Measurements from ENCODE around the gene DCDC2.
A peak's percentile ranks its signal among the peaks of the same experiment; 100 is the strongest.
"Not testable (repeated sequence)": the region's sequence is repeated elsewhere in the genome, so short reads cannot be mapped to it uniquely, and the experiment has no call there.

The DCDC2 gene

GRCh38 chr6:24357336-24358218 lies at the start of gene DCDC2:
TSS of gene DCDC2 (minus strand) at chr6:24358059. CDS start at chr6:24357750, 309 bp downstream.
- no peak within 1 kb of the TSS for H3K27ac ChIP-seq (ENCODE audit: low read depth, low read length)
- peaks cover 0 to 4% (median 0%) of the 10 kb centered on the region in 5 donors for H3K27me3 ChIP-seq (ENCODE audit: control insufficient read depth in 5 of 5, insufficient read depth in 4 of 5, low read length in 5 of 5)
- H3K9ac ChIP-seq (ENCODE audit: low read length in 5 of 5) = peak within 1 kb of the TSS in 1 of 5 donors; percentile 4
- peak within 1 kb of the TSS; percentile 23 to 53 (median 43) for H3K4me3 ChIP-seq (ENCODE audit: low read depth in 1 of 5, low read length in 5 of 5)
- no peaks in the 10 kb centered on the region for H3K36me3 ChIP-seq (ENCODE audit: control insufficient read depth in 5 of 5, insufficient read depth in 5 of 5, low read length in 5 of 5)
- peaks cover 2 to 24% (median 21%) of the 10 kb centered on the region in 5 donors for H3K4me1 ChIP-seq (ENCODE audit: control insufficient read depth in 5 of 5, insufficient read depth in 5 of 5, low read length in 5 of 5)
- H3K9me3 ChIP-seq (ENCODE audit: control insufficient read depth in 5 of 5, low read length in 5 of 5) = no peaks in the 10 kb centered on the region

GRCh38 chr6:24405262-24405661 lies 47.4 kb upstream of the DCDC2 start:
- Histone ChIP-seq H3K27ac (ENCODE audit: low read depth, low read length) (no peak overlapping the region), H3K9me3 (ENCODE audit: control insufficient read depth in 5 of 5, low read length in 5 of 5) (no peaks in the 10 kb centered on the region), H3K27me3 (ENCODE audit: control insufficient read depth in 5 of 5, insufficient read depth in 4 of 5, low read length in 5 of 5) (no peaks in the 10 kb centered on the region), H3K4me1 (ENCODE audit: control insufficient read depth in 5 of 5, insufficient read depth in 5 of 5, low read length in 5 of 5) (peaks cover 2 to 27% (median 25%) of the 10 kb centered on the region in 5 donors), H3K9ac (ENCODE audit: low read length in 5 of 5) (no peak overlapping the region), H3K36me3 (ENCODE audit: control insufficient read depth in 5 of 5, insufficient read depth in 5 of 5, low read length in 5 of 5) (peaks cover 6 to 24% (median 16%) of the 10 kb centered on the region in 5 donors), H3K4me3 (ENCODE audit: low read depth in 1 of 5, low read length in 5 of 5) (no peak overlapping the region)

GRCh38 chr6:24403501-24403824 lies 45.6 kb upstream of the DCDC2 start:
- Histone ChIP-seq H3K9ac (ENCODE audit: low read length in 5 of 5) (peak overlapping the region; percentile 85 to 99 (median 95)), H3K36me3 (ENCODE audit: control insufficient read depth in 5 of 5, insufficient read depth in 5 of 5, low read length in 5 of 5) (peaks cover 0 to 15% (median 9%) of the 10 kb centered on the region in 5 donors), H3K9me3 (ENCODE audit: control insufficient read depth in 5 of 5, low read length in 5 of 5) (no peaks in the 10 kb centered on the region), H3K4me1 (ENCODE audit: control insufficient read depth in 5 of 5, insufficient read depth in 5 of 5, low read length in 5 of 5) (peaks cover 2 to 27% (median 25%) of the 10 kb centered on the region in 5 donors), H3K4me3 (ENCODE audit: low read depth in 1 of 5, low read length in 5 of 5) (peak overlapping the region; percentile 85 to 99 (median 96)), H3K27me3 (ENCODE audit: control insufficient read depth in 5 of 5, insufficient read depth in 4 of 5, low read length in 5 of 5) (peaks cover 0 to 7% (median 0%) of the 10 kb centered on the region in 5 donors), H3K27ac (ENCODE audit: low read depth, low read length) (peak overlapping the region; percentile 55)

GRCh38 chr6:24402697-24403500 lies 45.0 kb upstream of the DCDC2 start, which contains the start of gene MRS2:
TSS of gene MRS2 (plus strand) at chr6:24402936. CDS start at chr6:24403047, 111 bp downstream.
- Histone ChIP-seq H3K9ac (ENCODE audit: low read length in 5 of 5) (peak within 1 kb of the TSS; percentile 85 to 99 (median 95)), H3K27me3 (ENCODE audit: control insufficient read depth in 5 of 5, insufficient read depth in 4 of 5, low read length in 5 of 5) (peaks cover 0 to 7% (median 0%) of the 10 kb centered on the region in 5 donors), H3K4me1 (ENCODE audit: control insufficient read depth in 5 of 5, insufficient read depth in 5 of 5, low read length in 5 of 5) (peaks cover 2 to 27% (median 25%) of the 10 kb centered on the region in 5 donors), H3K9me3 (ENCODE audit: control insufficient read depth in 5 of 5, low read length in 5 of 5) (no peaks in the 10 kb centered on the region), H3K4me3 (ENCODE audit: low read depth in 1 of 5, low read length in 5 of 5) (peak within 1 kb of the TSS; percentile 87 to 99 (median 96)), H3K36me3 (ENCODE audit: control insufficient read depth in 5 of 5, insufficient read depth in 5 of 5, low read length in 5 of 5) (peaks cover 0 to 12% (median 7%) of the 10 kb centered on the region in 5 donors), H3K27ac (ENCODE audit: low read depth, low read length) (peak within 1 kb of the TSS; percentile 55)

GRCh38 chr6:24401458-24401857 lies 43.6 kb upstream of the DCDC2 start:
- H3K4me3 ChIP-seq (ENCODE audit: low read depth in 1 of 5, low read length in 5 of 5) = no peak overlapping the region
- H3K27ac ChIP-seq (ENCODE audit: low read depth, low read length) = no peak overlapping the region
- H3K27me3 ChIP-seq (ENCODE audit: control insufficient read depth in 5 of 5, insufficient read depth in 4 of 5, low read length in 5 of 5) = peaks cover 0 to 7% (median 5%) of the 10 kb centered on the region in 5 donors
- H3K4me1 ChIP-seq (ENCODE audit: control insufficient read depth in 5 of 5, insufficient read depth in 5 of 5, low read length in 5 of 5) = peaks cover 2 to 27% (median 25%) of the 10 kb centered on the region in 5 donors
- H3K9ac ChIP-seq (ENCODE audit: low read length in 5 of 5) = no peak overlapping the region
- H3K9me3 ChIP-seq (ENCODE audit: control insufficient read depth in 5 of 5, low read length in 5 of 5) = peaks cover 0 to 5% (median 0%) of the 10 kb centered on the region in 5 donors
- H3K36me3 ChIP-seq (ENCODE audit: control insufficient read depth in 5 of 5, insufficient read depth in 5 of 5, low read length in 5 of 5) = peaks cover 0 to 6% (median 0%) of the 10 kb centered on the region in 5 donors

GRCh38 chr6:24400045-24401039 lies 42.5 kb upstream of the DCDC2 start:
- Histone ChIP-seq H3K27me3 (ENCODE audit: control insufficient read depth in 5 of 5, insufficient read depth in 4 of 5, low read length in 5 of 5) (peaks cover 0 to 10% (median 5%) of the 10 kb centered on the region in 5 donors), H3K4me1 (ENCODE audit: control insufficient read depth in 5 of 5, insufficient read depth in 5 of 5, low read length in 5 of 5) (peaks cover 2 to 27% (median 26%) of the 10 kb centered on the region in 5 donors)
- H3K9ac ChIP-seq (ENCODE audit: low read length in 5 of 5); H3K9me3 ChIP-seq (ENCODE audit: control insufficient read depth in 5 of 5, low read length in 5 of 5); H3K27ac ChIP-seq (ENCODE audit: low read depth, low read length); H3K36me3 ChIP-seq (ENCODE audit: control insufficient read depth in 5 of 5, insufficient read depth in 5 of 5, low read length in 5 of 5); H3K4me3 ChIP-seq (ENCODE audit: low read depth in 1 of 5, low read length in 5 of 5): not testable (repeated sequence)

GRCh38 chr6:24397631-24398030 lies 39.8 kb upstream of the DCDC2 start:
- H3K27ac ChIP-seq (ENCODE audit: low read depth, low read length) = no peak overlapping the region
- peaks cover 0 to 5% (median 0%) of the 10 kb centered on the region in 5 donors for H3K9me3 ChIP-seq (ENCODE audit: control insufficient read depth in 5 of 5, low read length in 5 of 5)
- peaks cover 0 to 17% (median 11%) of the 10 kb centered on the region in 5 donors for H3K4me1 ChIP-seq (ENCODE audit: control insufficient read depth in 5 of 5, insufficient read depth in 5 of 5, low read length in 5 of 5)
- no peak overlapping the region for H3K4me3 ChIP-seq (ENCODE audit: low read depth in 1 of 5, low read length in 5 of 5)
- H3K27me3 ChIP-seq (ENCODE audit: control insufficient read depth in 5 of 5, insufficient read depth in 4 of 5, low read length in 5 of 5) = peaks cover 0 to 10% (median 5%) of the 10 kb centered on the region in 5 donors
- H3K9ac ChIP-seq (ENCODE audit: low read length in 5 of 5) = no peak overlapping the region
- H3K36me3 ChIP-seq (ENCODE audit: control insufficient read depth in 5 of 5, insufficient read depth in 5 of 5, low read length in 5 of 5) = no peaks in the 10 kb centered on the region

GRCh38 chr6:24396824-24397223 lies 39.0 kb upstream of the DCDC2 start:
- Histone ChIP-seq H3K27ac (ENCODE audit: low read depth, low read length) (no peak overlapping the region), H3K27me3 (ENCODE audit: control insufficient read depth in 5 of 5, insufficient read depth in 4 of 5, low read length in 5 of 5) (peaks cover 0 to 10% (median 5%) of the 10 kb centered on the region in 5 donors), H3K9ac (ENCODE audit: low read length in 5 of 5) (no peak overlapping the region), H3K4me1 (ENCODE audit: control insufficient read depth in 5 of 5, insufficient read depth in 5 of 5, low read length in 5 of 5) (peaks cover 0 to 12% (median 6%) of the 10 kb centered on the region in 5 donors), H3K9me3 (ENCODE audit: control insufficient read depth in 5 of 5, low read length in 5 of 5) (peaks cover 0 to 5% (median 0%) of the 10 kb centered on the region in 5 donors), H3K36me3 (ENCODE audit: control insufficient read depth in 5 of 5, insufficient read depth in 5 of 5, low read length in 5 of 5) (no peaks in the 10 kb centered on the region), H3K4me3 (ENCODE audit: low read depth in 1 of 5, low read length in 5 of 5) (no peak overlapping the region)

Measured in subcutaneous abdominal adipose tissue (tissue), 5 donors.